Caco-2 (cell line): Measurements from ENCODE around the gene ANTXR2. TPM values are rescaled to one million over a fixed set of nuclear protein-coding genes. Genes with fewer than 3 reads are reported as not detected.

Source experiments
- BruUV-seq: library from RNA; stranded (reverse); fragments of 400-500 nt; replicated peaks from 2 replicates; lab custom pipeline; 2021; lab: Mats Ljungman, UMichigan
- CTCF ChIA-PET: fragments of 300-600 bp; sonication (Branson Sonifier 250); formaldehyde crosslinking; loops from one replicate; lab custom pipeline; 2022; ENCODE audit warnings: antibody characterized with exemption; lab: Charles Lee
- POLR2A ChIA-PET: fragments of 300-600 bp; sonication (Branson Sonifier 250); formaldehyde crosslinking; loops from one replicate; lab custom pipeline; 2022; ENCODE audit warnings: antibody characterized with exemption; lab: Charles Lee
- DNase-seq, 2 experiments: peaks; one replicate each; pipeline versions ENCODE4 v3.0.0 to v3.0.0-alpha.2; 2020 to 2022
- H3K27me3 ChIP-seq: replicated peaks from 2 replicates; pipeline ENCODE4 v1.6.0; 2011; ENCODE audit warnings: low read length; ENCODE audit not compliant: control insufficient read depth, insufficient read depth
- H3K36me3 ChIP-seq: 2 replicates; pipeline ENCODE4 v1.5.1; 2011; ENCODE audit warnings: low read length; ENCODE audit not compliant: control insufficient read depth, insufficient read depth
- H3K4me1 ChIP-seq: fragments of 250-450 bp; sonication (Bioruptor Pico); 2 replicates; pipeline ENCODE4 v1.5.1; 2020; ENCODE audit warnings: mild to moderate bottlenecking
- H3K4me3 ChIP-seq: 2 replicates; pipeline ENCODE4 v1.5.1; 2011; ENCODE audit warnings: low read depth, mild to moderate bottlenecking, control low read depth, low read length
- H3K9me3 ChIP-seq: fragments of 250-450 bp; sonication (Bioruptor Pico); 2 replicates; pipeline ENCODE4 v1.5.1; 2020; ENCODE audit warnings: mild to moderate bottlenecking, moderate library complexity
- H3K27ac Mint-ChIP-seq: one replicate; pipeline ENCODE4 v1.8.0; 2022; ENCODE audit warnings: mixed read lengths; ENCODE audit not compliant: unreplicated experiment
- H3K27me3 Mint-ChIP-seq: one replicate; pipeline ENCODE4 v1.8.0; 2022; ENCODE audit warnings: mixed read lengths; ENCODE audit not compliant: insufficient read depth, unreplicated experiment
- H3K36me3 Mint-ChIP-seq: one replicate; pipeline ENCODE4 v1.8.0; 2022; ENCODE audit warnings: mild to moderate bottlenecking, mixed read lengths; ENCODE audit not compliant: insufficient read depth, unreplicated experiment
- H3K4me1 Mint-ChIP-seq: one replicate; pipeline ENCODE4 v1.8.0; 2022; ENCODE audit warnings: low read depth, mixed read lengths; ENCODE audit not compliant: unreplicated experiment
- H3K4me3 Mint-ChIP-seq: one replicate; pipeline ENCODE4 v1.8.0; 2022; ENCODE audit warnings: mild to moderate bottlenecking, moderate library complexity, mixed read lengths; ENCODE audit not compliant: unreplicated experiment
- H3K9me3 Mint-ChIP-seq: one replicate; pipeline ENCODE4 v1.8.0; 2022; ENCODE audit warnings: mixed read lengths; ENCODE audit not compliant: unreplicated experiment
- intact Hi-C: fragments of 100-400 bp; cut with micrococcal nuclease; formaldehyde crosslinking; loops from one replicate; pipeline ENCODE4 v1.10.0; 2022; ENCODE audit not compliant: unreplicated experiment
- total RNA-seq: library from RNA; stranded (reverse); gene quantifications from 2 replicates; pipeline ENCODE4 v1.2.3, GENCODE V29; 2022
- TF ChIP-seq, protein P1 (sequence below), 2 experiments: fragments of 200-600 bp in 1 of 2; IDR thresholded peaks; 1 replicate in 1 of 2; 2 replicates in 1 of 2; pipeline versions ENCODE4 v1.5.1 to v1.8.0; 2011 to 2022; ENCODE audit warnings: antibody characterized with exemption in 1 of 2, control low read depth in 1 of 2, inconsistent platforms in 1 of 2, low read depth in 1 of 2, low read length in 1 of 2, mild to moderate bottlenecking in 1 of 2, moderate library complexity in 1 of 2; ENCODE audit not compliant: insufficient read depth in 1 of 2, severe bottlenecking in 1 of 2, unreplicated experiment in 1 of 2

Gene ANTXR2
- total RNA-seq, 1 experiment from 2014 or later, result 1.4 TPM

DNA sequence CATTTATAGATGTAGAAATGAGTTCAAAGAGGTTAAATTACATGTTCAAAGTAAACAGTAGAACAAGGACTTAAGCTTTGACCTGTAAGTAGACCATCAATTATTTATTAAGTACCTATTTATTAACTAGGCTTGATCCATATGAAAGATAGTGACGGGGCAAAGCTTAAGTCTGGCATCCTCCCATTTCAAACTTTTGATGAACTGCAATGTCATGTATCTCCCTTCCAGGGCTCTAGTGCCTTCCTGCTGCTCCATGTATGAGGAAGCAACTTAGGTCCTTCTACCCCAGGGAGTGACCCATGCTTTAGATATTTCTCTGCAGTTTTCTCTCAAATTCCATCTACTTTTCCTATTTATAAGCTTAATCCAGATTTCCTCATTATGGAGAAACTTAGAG lies 31.9 kb upstream of the ANTXR2 start:
- H3K27me3 Mint-ChIP-seq, result no peaks in the 10 kb centered on the region
- no peak overlapping the region for H3K4me3 Mint-ChIP-seq
- no peak overlapping the region for H3K27ac Mint-ChIP-seq
- Histone ChIP-seq H3K36me3 (no peaks in the 10 kb centered on the region), H3K4me1 (no peaks in the 10 kb centered on the region), H3K27me3 (no peaks in the 10 kb centered on the region), H3K4me3 (no peak overlapping the region), H3K9me3 (0 out of 2 replicates have a peak, but pooled peaks cover 5% of the 10 kb centered on the region)
- no peaks in the 10 kb centered on the region for H3K4me1 Mint-ChIP-seq
- H3K9me3 Mint-ChIP-seq, result peaks cover 24% of the 10 kb centered on the region
- TF ChIP-seq, protein P1, sequence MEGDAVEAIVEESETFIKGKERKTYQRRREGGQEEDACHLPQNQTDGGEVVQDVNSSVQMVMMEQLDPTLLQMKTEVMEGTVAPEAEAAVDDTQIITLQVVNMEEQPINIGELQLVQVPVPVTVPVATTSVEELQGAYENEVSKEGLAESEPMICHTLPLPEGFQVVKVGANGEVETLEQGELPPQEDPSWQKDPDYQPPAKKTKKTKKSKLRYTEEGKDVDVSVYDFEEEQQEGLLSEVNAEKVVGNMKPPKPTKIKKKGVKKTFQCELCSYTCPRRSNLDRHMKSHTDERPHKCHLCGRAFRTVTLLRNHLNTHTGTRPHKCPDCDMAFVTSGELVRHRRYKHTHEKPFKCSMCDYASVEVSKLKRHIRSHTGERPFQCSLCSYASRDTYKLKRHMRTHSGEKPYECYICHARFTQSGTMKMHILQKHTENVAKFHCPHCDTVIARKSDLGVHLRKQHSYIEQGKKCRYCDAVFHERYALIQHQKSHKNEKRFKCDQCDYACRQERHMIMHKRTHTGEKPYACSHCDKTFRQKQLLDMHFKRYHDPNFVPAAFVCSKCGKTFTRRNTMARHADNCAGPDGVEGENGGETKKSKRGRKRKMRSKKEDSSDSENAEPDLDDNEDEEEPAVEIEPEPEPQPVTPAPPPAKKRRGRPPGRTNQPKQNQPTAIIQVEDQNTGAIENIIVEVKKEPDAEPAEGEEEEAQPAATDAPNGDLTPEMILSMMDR (IDR thresholded peaks at IDR 0.05; ENCODE audit: insufficient read depth in 1 of 2, low read depth in 1 of 2, low read length in 1 of 2, severe bottlenecking in 1 of 2, unreplicated experiment in 1 of 2), result no peak
- no peak for DNase-seq
- no peaks in the 10 kb centered on the region for H3K36me3 Mint-ChIP-seq
- CTCF ChIA-PET, result no interaction called here
- POLR2A ChIA-PET, result no interaction called here
- BruUV-seq, result no TSS peak
- intact Hi-C loops, result no loop called here

- intact Hi-C loops, result no loop called here
- Mint-ChIP-seq H3K9me3 (peaks cover 24% of the 10 kb centered on the region), H3K4me1 (no peaks in the 10 kb centered on the region), H3K4me3 (no peak overlapping the region), H3K36me3 (no peaks in the 10 kb centered on the region), H3K27ac (no peak overlapping the region), H3K27me3 (no peaks in the 10 kb centered on the region)
- Histone ChIP-seq H3K27me3 (no peaks in the 10 kb centered on the region), H3K4me3 (no peak overlapping the region), H3K36me3 (no peaks in the 10 kb centered on the region), H3K9me3 (0 out of 2 replicates have a peak, but pooled peaks cover 5% of the 10 kb centered on the region), H3K4me1 (no peaks in the 10 kb centered on the region)
- BruUV-seq, result no TSS peak
- ChIA-PET POLR2A (no interaction called here), CTCF (no interaction called here)
- no peak for DNase-seq
- TF ChIP-seq, protein P1 (IDR thresholded peaks at IDR 0.05; ENCODE audit: insufficient read depth in 1 of 2, low read depth in 1 of 2, low read length in 1 of 2, severe bottlenecking in 1 of 2, unreplicated experiment in 1 of 2), result no peak
Measured at GRCh38 chr4:80103629-80104028, 30.6 kb upstream of the ANTXR2 start.

- no peaks in the 10 kb centered on the region for H3K36me3 Mint-ChIP-seq
- H3K9me3 Mint-ChIP-seq, result peaks cover 8% of the 10 kb centered on the region
- Histone ChIP-seq H3K4me1 (no peaks in the 10 kb centered on the region), H3K4me3 (no peak overlapping the region), H3K9me3 (0 out of 2 replicates have a peak, but pooled peaks cover under 1% of the 10 kb centered on the region), H3K36me3 (no peaks in the 10 kb centered on the region), H3K27me3 (no peaks in the 10 kb centered on the region)
- POLR2A ChIA-PET, result no interaction called here
- TF ChIP-seq, protein P1 (IDR thresholded peaks at IDR 0.05; ENCODE audit: insufficient read depth in 1 of 2, low read depth in 1 of 2, low read length in 1 of 2, severe bottlenecking in 1 of 2, unreplicated experiment in 1 of 2), result no peak
- H3K27ac Mint-ChIP-seq, result no peak overlapping the region
- H3K4me1 Mint-ChIP-seq, result no peaks in the 10 kb centered on the region
- H3K4me3 Mint-ChIP-seq, result no peak overlapping the region
- intact Hi-C loops, result no loop called here
- no peak for DNase-seq
- BruUV-seq, result no TSS peak
- H3K27me3 Mint-ChIP-seq, result peaks cover 4% of the 10 kb centered on the region
- CTCF ChIA-PET, result no interaction called here
Measured at GRCh38 chr4:80101792-80102116, 28.7 kb upstream of the ANTXR2 start.
